Effector memory CD8-positive, alpha-beta T cell (primary cell): ENCODE measurements around the gene COL25A1.

Experiments
- ATAC-seq: fragments of 150-1000 bp; cut with Tn5 transposase; replicated peaks from 2 replicates; pipeline ENCODE4 v1.10.0; 2021; ENCODE audit warnings: mild to moderate bottlenecking, moderate library complexity
- DNase-seq, 3 experiments: peaks; one replicate each; pipeline ENCODE4 v3.0.0; 2021
- H3K27ac Mint-ChIP-seq, 2 donors: one replicate each; pipeline ENCODE4 v1.8.0; 2022; ENCODE audit warnings: mild to moderate bottlenecking in 2 of 2, mixed read lengths in 2 of 2, moderate library complexity in 2 of 2
- H3K27me3 Mint-ChIP-seq, 2 donors: one replicate each; pipeline ENCODE4 v1.8.0; 2022; ENCODE audit warnings: mixed read lengths in 2 of 2
- H3K36me3 Mint-ChIP-seq: one replicate; pipeline ENCODE4 v1.8.0; 2022; ENCODE audit warnings: mild to moderate bottlenecking, moderate library complexity, mixed read lengths; ENCODE audit not compliant: insufficient read depth
- H3K4me1 Mint-ChIP-seq, 2 donors: one replicate each; pipeline ENCODE4 v1.8.0; 2022; ENCODE audit warnings: low read depth in 2 of 2, mixed read lengths in 2 of 2
- H3K4me3 Mint-ChIP-seq, 2 donors: one replicate each; pipeline ENCODE4 v1.8.0; 2022; ENCODE audit warnings: mild to moderate bottlenecking in 2 of 2, mixed read lengths in 2 of 2, moderate library complexity in 2 of 2
- H3K9me3 Mint-ChIP-seq, 2 donors: one replicate each; pipeline ENCODE4 v1.8.0; 2022; ENCODE audit warnings: mixed read lengths in 2 of 2

The COL25A1 gene

GRCh38 chr4:109169170-109169569 is 133.3 kb downstream of the COL25A1 start:
- DNase-seq (no peak), ATAC-seq (no peak)
- no peaks in the 10 kb centered on the region for H3K36me3 Mint-ChIP-seq
- H3K27me3 Mint-ChIP-seq, result peaks cover 11 to 20% of the 10 kb centered on the region in 2 donors
- no peak overlapping the region for H3K4me3 Mint-ChIP-seq
- H3K27ac Mint-ChIP-seq, result no peak overlapping the region
- H3K9me3 Mint-ChIP-seq, result no peaks in the 10 kb centered on the region
- H3K4me1 Mint-ChIP-seq, result no peaks in the 10 kb centered on the region

DNA sequence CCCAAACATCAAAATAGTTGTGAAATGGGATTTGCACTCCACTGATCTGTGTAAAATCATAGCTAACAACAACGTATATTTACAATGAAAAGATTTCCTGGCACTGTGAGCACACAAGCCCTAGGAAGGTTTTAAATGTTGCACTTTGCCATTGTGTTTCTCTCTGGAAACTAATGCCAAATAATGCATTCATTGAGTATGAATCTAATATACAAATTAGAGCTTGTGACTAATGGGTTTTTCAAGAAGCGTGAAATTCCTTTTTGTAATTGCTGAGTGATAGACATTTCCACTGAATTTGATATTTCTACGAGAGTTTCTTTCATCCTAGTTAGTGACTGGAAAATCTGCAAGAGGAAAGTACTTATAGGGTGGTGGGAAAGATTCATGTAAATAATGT is 135.9 kb downstream of the COL25A1 start:
- no peaks in the 10 kb centered on the region for H3K4me1 Mint-ChIP-seq
- H3K4me3 Mint-ChIP-seq, result no peak overlapping the region
- H3K27ac Mint-ChIP-seq, result no peak overlapping the region
- H3K36me3 Mint-ChIP-seq, result no peaks in the 10 kb centered on the region
- no peaks in the 10 kb centered on the region for H3K9me3 Mint-ChIP-seq
- ATAC-seq, result no peak
- no peak for DNase-seq
- H3K27me3 Mint-ChIP-seq, result peaks cover 7 to 20% of the 10 kb centered on the region in 2 donors

- Mint-ChIP-seq H3K4me1 (no peaks in the 10 kb centered on the region), H3K9me3 (no peaks in the 10 kb centered on the region), H3K4me3 (no peak overlapping the region), H3K27ac (no peak overlapping the region), H3K27me3 (peaks cover 7 to 20% of the 10 kb centered on the region in 2 donors), H3K36me3 (no peaks in the 10 kb centered on the region)
- no peak for ATAC-seq
- no peak for DNase-seq
These were observed 136.3 kb downstream of the COL25A1 start for GRCh38 chr4:109166126-109166525.

DNA sequence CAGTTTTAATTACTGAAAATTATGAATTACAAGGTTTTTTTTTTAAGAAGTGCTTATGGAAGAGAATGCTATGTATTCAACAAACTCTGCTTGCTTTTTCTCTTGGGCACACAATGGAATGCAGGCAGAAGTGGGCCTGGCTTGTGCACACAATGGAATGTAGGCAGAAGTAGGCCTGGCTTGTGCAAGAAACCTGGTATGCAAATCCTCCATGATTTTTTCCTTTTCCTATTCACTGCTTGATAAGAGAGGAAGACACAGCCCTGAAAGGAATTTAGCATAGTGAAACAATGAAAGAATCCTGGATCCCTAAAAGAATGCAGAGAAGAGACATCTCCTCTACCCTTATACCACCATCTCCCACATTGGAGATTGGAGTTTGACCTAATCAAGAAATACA is 138.4 kb downstream of the COL25A1 start:
- ATAC-seq (no peak), DNase-seq (no peak)
- H3K4me3 Mint-ChIP-seq, result no peak overlapping the region
- peaks cover 3 to 20% of the 10 kb centered on the region in 2 donors for H3K27me3 Mint-ChIP-seq
- H3K9me3 Mint-ChIP-seq, result no peaks in the 10 kb centered on the region
- no peaks in the 10 kb centered on the region for H3K4me1 Mint-ChIP-seq
- no peaks in the 10 kb centered on the region for H3K36me3 Mint-ChIP-seq
- no peak overlapping the region for H3K27ac Mint-ChIP-seq

DNA sequence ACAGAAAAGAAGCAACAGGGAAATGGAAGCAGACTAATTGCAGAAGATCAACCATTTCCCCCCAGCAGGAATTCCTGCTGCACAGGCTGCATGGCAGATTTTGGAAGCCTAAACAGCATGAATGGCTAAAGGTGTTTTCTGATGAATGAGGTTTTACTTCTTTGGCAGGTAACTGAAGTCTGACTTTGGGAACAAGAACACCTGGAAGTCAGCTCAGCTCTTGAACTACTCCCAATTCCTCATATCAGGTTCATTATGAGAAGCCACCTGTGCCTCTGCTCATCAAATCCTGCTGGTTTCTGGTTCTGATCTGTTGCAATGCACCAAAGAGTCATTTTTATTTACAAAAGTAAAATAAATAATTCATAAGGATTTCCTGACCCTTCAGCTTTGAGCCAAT is 139.0 kb downstream of the COL25A1 start:
- Mint-ChIP-seq H3K9me3 (no peaks in the 10 kb centered on the region), H3K27ac (no peak overlapping the region), H3K4me1 (no peaks in the 10 kb centered on the region), H3K4me3 (no peak overlapping the region), H3K27me3 (peaks cover 0 to 20% of the 10 kb centered on the region in 2 donors), H3K36me3 (no peaks in the 10 kb centered on the region)
- no peak for DNase-seq
- no peak for ATAC-seq

DNA sequence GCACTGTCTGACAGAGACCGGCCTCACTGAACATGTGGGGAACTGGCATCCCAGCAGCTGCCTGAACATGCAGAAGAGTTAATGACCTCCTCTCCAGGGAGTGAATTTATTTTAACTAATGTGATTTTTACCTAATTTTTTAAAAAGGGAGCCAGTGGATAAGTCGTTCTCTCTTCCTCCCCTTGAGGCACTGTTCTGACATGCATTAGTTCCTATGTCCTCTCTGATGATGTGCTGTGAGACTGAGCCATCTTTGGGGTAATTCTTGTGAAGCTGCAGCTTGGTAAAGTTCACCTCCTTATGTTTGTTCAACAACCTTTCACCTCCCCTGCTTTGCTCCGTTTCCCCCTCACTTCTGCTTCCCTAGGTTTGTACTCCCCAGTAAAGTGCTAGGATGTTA is 139.7 kb downstream of the COL25A1 start:
- Mint-ChIP-seq H3K4me3 (no peak overlapping the region), H3K27me3 (peaks cover 0 to 16% of the 10 kb centered on the region in 2 donors), H3K27ac (no peak overlapping the region), H3K4me1 (no peaks in the 10 kb centered on the region), H3K36me3 (no peaks in the 10 kb centered on the region), H3K9me3 (no peaks in the 10 kb centered on the region)
- no peak for ATAC-seq
- DNase-seq, result no peak

GRCh38 chr4:109160494-109160893 is 142.0 kb downstream of the COL25A1 start:
- Mint-ChIP-seq H3K4me3 (no peak overlapping the region), H3K4me1 (no peaks in the 10 kb centered on the region), H3K36me3 (no peaks in the 10 kb centered on the region), H3K27me3 (no peaks in the 10 kb centered on the region), H3K27ac (no peak overlapping the region), H3K9me3 (no peaks in the 10 kb centered on the region)
- ATAC-seq (no peak), DNase-seq (no peak)

- Mint-ChIP-seq H3K36me3 (no peaks in the 10 kb centered on the region), H3K4me3 (no peak overlapping the region), H3K27ac (no peak overlapping the region), H3K27me3 (peaks cover under 1 to 4% of the 10 kb centered on the region in 2 donors), H3K9me3 (no peaks in the 10 kb centered on the region), H3K4me1 (no peaks in the 10 kb centered on the region)
- ATAC-seq (no peak), DNase-seq (no peak)
These were observed 144.8 kb downstream of the COL25A1 start for GRCh38 chr4:109157696-109158095.

GRCh38 chr4:109157205-109157604 is 145.3 kb downstream of the COL25A1 start:
- Mint-ChIP-seq H3K4me1 (no peaks in the 10 kb centered on the region), H3K36me3 (no peaks in the 10 kb centered on the region), H3K27ac (no peak overlapping the region), H3K9me3 (no peaks in the 10 kb centered on the region), H3K27me3 (peaks cover 5 to 9% of the 10 kb centered on the region in 2 donors), H3K4me3 (no peak overlapping the region)
- ATAC-seq, result no peak
- DNase-seq, result no peak

DNA sequence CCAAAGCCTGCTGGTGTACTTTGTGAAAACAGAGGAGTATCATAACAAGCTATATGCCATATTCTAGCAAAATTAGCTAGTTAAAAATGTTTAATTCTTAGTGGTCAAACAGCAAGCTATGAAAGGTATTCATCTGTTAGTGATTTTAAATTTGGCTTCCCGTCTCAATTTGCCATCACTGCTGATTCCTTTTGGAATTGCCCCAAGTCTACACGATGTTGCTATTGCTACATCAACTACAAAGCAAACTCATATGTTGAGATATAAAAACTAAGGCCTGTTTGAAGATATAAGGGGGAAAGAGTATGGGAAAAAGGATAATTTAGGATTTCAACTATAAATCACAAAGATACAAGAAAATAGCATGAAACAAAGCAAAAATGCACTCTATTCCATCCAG is 146.1 kb downstream of the COL25A1 start:
- no peaks in the 10 kb centered on the region for H3K36me3 Mint-ChIP-seq
- no peak overlapping the region for H3K4me3 Mint-ChIP-seq
- peaks cover 5 to 9% of the 10 kb centered on the region in 2 donors for H3K27me3 Mint-ChIP-seq
- H3K27ac Mint-ChIP-seq, result no peak overlapping the region
- DNase-seq (no peak), ATAC-seq (no peak)
- no peaks in the 10 kb centered on the region for H3K4me1 Mint-ChIP-seq
- no peaks in the 10 kb centered on the region for H3K9me3 Mint-ChIP-seq

DNA sequence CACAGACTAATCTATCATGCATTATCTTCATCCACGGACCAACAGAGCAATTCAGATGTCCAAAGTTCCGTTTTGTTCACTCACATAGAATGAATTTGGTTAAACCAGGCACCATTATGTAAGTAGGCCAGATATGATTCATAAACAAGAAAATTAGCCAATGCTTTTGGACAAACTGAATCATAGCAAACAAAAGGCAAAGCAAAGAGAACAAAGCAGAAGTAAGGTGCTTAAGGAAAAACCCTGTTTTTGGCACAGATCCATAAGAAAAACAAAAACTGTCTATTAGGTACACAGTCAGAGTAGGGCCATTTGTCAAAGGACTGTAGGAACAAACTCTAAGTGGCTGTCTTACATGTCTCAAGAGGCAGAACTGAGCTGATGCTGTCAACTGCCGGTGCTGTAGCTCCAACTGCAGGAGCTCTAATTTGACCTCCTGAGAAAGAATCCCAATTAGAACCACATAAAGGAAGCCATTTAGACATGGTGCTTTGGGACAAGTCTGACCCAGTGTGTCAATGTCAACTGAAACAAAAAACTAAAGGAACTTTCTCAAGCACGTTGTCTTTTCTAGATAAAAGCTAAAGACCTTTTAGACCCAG is 146.7 kb downstream of the COL25A1 start:
- Mint-ChIP-seq H3K9me3 (no peaks in the 10 kb centered on the region), H3K4me1 (no peaks in the 10 kb centered on the region), H3K27ac (no peak overlapping the region), H3K27me3 (peaks cover 5 to 9% of the 10 kb centered on the region in 2 donors), H3K4me3 (no peak overlapping the region), H3K36me3 (no peaks in the 10 kb centered on the region)
- ATAC-seq, result no peak
- no peak for DNase-seq

- Mint-ChIP-seq H3K27ac (no peak overlapping the region), H3K4me3 (no peak overlapping the region), H3K4me1 (no peaks in the 10 kb centered on the region), H3K36me3 (no peaks in the 10 kb centered on the region), H3K27me3 (peaks cover 5 to 11% of the 10 kb centered on the region in 2 donors), H3K9me3 (no peaks in the 10 kb centered on the region)
- DNase-seq (no peak), ATAC-seq (no peak)
These were observed 147.4 kb downstream of the COL25A1 start for GRCh38 chr4:109155084-109155483.

GRCh38 chr4:109154424-109154823 is 148.0 kb downstream of the COL25A1 start:
- Mint-ChIP-seq H3K36me3 (no peaks in the 10 kb centered on the region), H3K4me3 (no peak overlapping the region), H3K9me3 (no peaks in the 10 kb centered on the region), H3K27me3 (peaks cover 5 to 16% of the 10 kb centered on the region in 2 donors), H3K27ac (no peak overlapping the region), H3K4me1 (no peaks in the 10 kb centered on the region)
- no peak for ATAC-seq
- DNase-seq, result no peak

GRCh38 chr4:109149836-109150235 is 152.6 kb downstream of the COL25A1 start:
- no peak overlapping the region for H3K27ac Mint-ChIP-seq
- ATAC-seq (no peak), DNase-seq (no peak)
- H3K36me3 Mint-ChIP-seq, result no peaks in the 10 kb centered on the region
- H3K9me3 Mint-ChIP-seq, result no peaks in the 10 kb centered on the region
- peaks cover 5 to 16% of the 10 kb centered on the region in 2 donors for H3K27me3 Mint-ChIP-seq
- H3K4me1 Mint-ChIP-seq, result no peaks in the 10 kb centered on the region
- no peak overlapping the region for H3K4me3 Mint-ChIP-seq
